ENCODE data around the gene TRAPPC2L.

TRAPPC2L gene

GRCh38 chr16:88839745-88840599 is 17.0 kb upstream of the TRAPPC2L start:
- DNase-seq (ENCODE audit: extremely low read depth, insufficient read length), result no peak
- Histone ChIP-seq H3K27me3 (replicated peaks; ENCODE audit: control insufficient read depth, insufficient read depth, low read length) (no peaks in the 10 kb centered on the region), H3K36me3 (ENCODE audit: control insufficient read depth, insufficient read depth, low read length) (peaks cover 8% of the 10 kb centered on the region), H3K4me3 (replicated peaks; ENCODE audit: low read depth, low read length) (no peak overlapping the region)
- no peak for TF ChIP-seq CTCF (IDR thresholded peaks at IDR 0.05; ENCODE audit: insufficient read depth, low read length, poor library complexity, severe bottlenecking)

- DNase-seq (ENCODE audit: extremely low read depth, insufficient read length), result no peak
- Histone ChIP-seq H3K36me3 (ENCODE audit: control insufficient read depth, insufficient read depth, low read length) (peaks cover 8% of the 10 kb centered on the region), H3K4me3 (replicated peaks; ENCODE audit: low read depth, low read length) (no peak overlapping the region), H3K27me3 (replicated peaks; ENCODE audit: control insufficient read depth, insufficient read depth, low read length) (no peaks in the 10 kb centered on the region)
- TF ChIP-seq CTCF (IDR thresholded peaks at IDR 0.05; ENCODE audit: insufficient read depth, low read length, poor library complexity, severe bottlenecking), result no peak
Observed at GRCh38 chr16:88840600-88841215, 16.2 kb upstream of the TRAPPC2L start.

GRCh38 chr16:88841521-88842307 is 15.2 kb upstream of the TRAPPC2L start:
- Histone ChIP-seq H3K27me3 (replicated peaks; ENCODE audit: control insufficient read depth, insufficient read depth, low read length) (no peaks in the 10 kb centered on the region), H3K36me3 (ENCODE audit: control insufficient read depth, insufficient read depth, low read length) (peaks cover 8% of the 10 kb centered on the region), H3K4me3 (replicated peaks; ENCODE audit: low read depth, low read length) (no peak overlapping the region)
- TF ChIP-seq CTCF (IDR thresholded peaks at IDR 0.05; ENCODE audit: insufficient read depth, low read length, poor library complexity, severe bottlenecking), result no peak
- DNase-seq (ENCODE audit: extremely low read depth, insufficient read length), result no peak

GRCh38 chr16:88842308-88842756 is 14.6 kb upstream of the TRAPPC2L start:
- no peaks in the 10 kb centered on the region for H3K27me3 ChIP-seq (replicated peaks; ENCODE audit: control insufficient read depth, insufficient read depth, low read length)
- no peak overlapping the region for H3K4me3 ChIP-seq (replicated peaks; ENCODE audit: low read depth, low read length)
- peaks cover 8% of the 10 kb centered on the region for H3K36me3 ChIP-seq (ENCODE audit: control insufficient read depth, insufficient read depth, low read length)
- no peak for TF ChIP-seq CTCF (IDR thresholded peaks at IDR 0.05; ENCODE audit: insufficient read depth, low read length, poor library complexity, severe bottlenecking)
- no peak for DNase-seq (ENCODE audit: extremely low read depth, insufficient read length)

- DNase-seq (ENCODE audit: extremely low read depth, insufficient read length), result no peak
- Histone ChIP-seq H3K4me3 (replicated peaks; ENCODE audit: low read depth, low read length) (no peak overlapping the region), H3K36me3 (ENCODE audit: control insufficient read depth, insufficient read depth, low read length) (peaks cover 8% of the 10 kb centered on the region), H3K27me3 (replicated peaks; ENCODE audit: control insufficient read depth, insufficient read depth, low read length) (no peaks in the 10 kb centered on the region)
- TF ChIP-seq CTCF (IDR thresholded peaks at IDR 0.05; ENCODE audit: insufficient read depth, low read length, poor library complexity, severe bottlenecking), result no peak
Observed at GRCh38 chr16:88842806-88843205, 14.1 kb upstream of the TRAPPC2L start.
